Measurements from ENCODE around the gene TLR9. TPM values are rescaled to one million over a fixed set of nuclear protein-coding genes. Genes with fewer than 3 reads are reported as not detected.
"Not testable (repeated sequence)": the region's sequence is repeated elsewhere in the genome, so short reads cannot be mapped to it uniquely, and the experiment has no call there.

TLR9 gene
- total RNA-seq (2014; rRNA removed; shearing (Covaris generic)) = not detected in 2 replicates

GRCh38 chr3:52225452-52226228 is at the start of gene TLR9:
Gene TLR9, minus strand, starts transcription at chr3:52225645. Its CDS starts 116 bp downstream, at chr3:52225529.
- no peak for DNase-seq (ENCODE audit: low read depth)

- DNase-seq (ENCODE audit: low read depth) = not testable (repeated sequence)
Observed at GRCh38 chr3:52274781-52275180, 49.3 kb upstream of the TLR9 start.

- DNase-seq (ENCODE audit: low read depth) = no peak
Observed at GRCh38 chr3:52272831-52273230, 47.4 kb upstream of the TLR9 start.

GRCh38 chr3:52272172-52272571 is 46.7 kb upstream of the TLR9 start:
- not testable (repeated sequence) for DNase-seq (ENCODE audit: low read depth)

GRCh38 chr3:52270252-52270754 is 44.9 kb upstream of the TLR9 start:
- no peak for DNase-seq (ENCODE audit: low read depth)

- DNase-seq (ENCODE audit: low read depth) = no peak
Observed at GRCh38 chr3:52269776-52270175, 44.3 kb upstream of the TLR9 start.

GRCh38 chr3:52268036-52268435 is 42.6 kb upstream of the TLR9 start:
- no peak for DNase-seq (ENCODE audit: low read depth)

GRCh38 chr3:52265387-52265786 is 39.9 kb upstream of the TLR9 start:
- no peak for DNase-seq (ENCODE audit: low read depth)

- DNase-seq (ENCODE audit: low read depth) = no peak
Observed at GRCh38 chr3:52262447-52262846, 37.0 kb upstream of the TLR9 start.

GRCh38 chr3:52259448-52259847 is 34.0 kb upstream of the TLR9 start:
- DNase-seq (ENCODE audit: low read depth) = no peak

- DNase-seq (ENCODE audit: low read depth) = no peak
Observed at GRCh38 chr3:52259035-52259434, 33.6 kb upstream of the TLR9 start.

GRCh38 chr3:52257911-52258310 is 32.5 kb upstream of the TLR9 start:
- DNase-seq (ENCODE audit: low read depth) = no peak

- no peak for DNase-seq (ENCODE audit: low read depth)
Observed at GRCh38 chr3:52256622-52257021, 31.2 kb upstream of the TLR9 start.

GRCh38 chr3:52256159-52256558 is 30.7 kb upstream of the TLR9 start:
- DNase-seq (ENCODE audit: low read depth) = no peak

- no peak for DNase-seq (ENCODE audit: low read depth)
Observed at GRCh38 chr3:52254608-52255007, 29.2 kb upstream of the TLR9 start.

GRCh38 chr3:52253314-52254304 is 28.2 kb upstream of the TLR9 start:
- no peak for DNase-seq (ENCODE audit: low read depth)

GRCh38 chr3:52250122-52250521 is 24.7 kb upstream of the TLR9 start:
- DNase-seq (ENCODE audit: low read depth) = no peak

GRCh38 chr3:52249683-52250082 is 24.2 kb upstream of the TLR9 start:
- DNase-seq (ENCODE audit: low read depth) = no peak

- DNase-seq (ENCODE audit: low read depth) = no peak
Observed at GRCh38 chr3:52248816-52249547, 23.5 kb upstream of the TLR9 start.

GRCh38 chr3:52248165-52248541 is 22.7 kb upstream of the TLR9 start:
- no peak for DNase-seq (ENCODE audit: low read depth)

GRCh38 chr3:52247409-52248164 is 22.1 kb upstream of the TLR9 start:
- no peak for DNase-seq (ENCODE audit: low read depth)

Measured in M059J (cell line).